HepG2 (cell line): ENCODE measurements around the gene PEMT. TPM values are rescaled to one million over a fixed set of nuclear protein-coding genes. Genes with fewer than 3 reads are reported as not detected.
A peak's percentile ranks its signal among the peaks of the same experiment; 100 is the strongest.

Experiments
- ARID5B ChIP-seq: IDR thresholded peaks from 2 replicates; pipeline ENCODE4 v1.4.0; 2020; ENCODE audit warnings: mild to moderate bottlenecking, missing genetic modification reagents
- ASH2L ChIP-seq: fragments of 300-600, 200-600 bp; sonication (generic); IDR thresholded peaks from 2 replicates; pipeline ENCODE4 v1.7.0; 2017; ENCODE audit warnings: low read depth, mild to moderate bottlenecking, moderate library complexity, mixed read lengths, low read length; ENCODE audit not compliant: insufficient read length
- FOSL2 ChIP-seq: sonication (generic); formaldehyde crosslinking; IDR thresholded peaks from 2 replicates; pipeline ENCODE4 v1.4.0; 2020; ENCODE audit warnings: missing genetic modification reagents
- FOXC1 ChIP-seq: sonication (generic); formaldehyde crosslinking; IDR thresholded peaks from 2 replicates; pipeline ENCODE4 v1.8.0; 2022; ENCODE audit warnings: mild to moderate bottlenecking, missing genetic modification reagents, borderline replicate concordance
- GPN1 ChIP-seq: sonication (generic); formaldehyde crosslinking; IDR thresholded peaks from 2 replicates; pipeline ENCODE4 v1.5.1; 2020; ENCODE audit warnings: missing genetic modification reagents, borderline replicate concordance
- IKZF1 ChIP-seq: fragments of 450-650 bp; IDR thresholded peaks from 2 replicates; pipeline ENCODE4 v1.7.1; 2016
- PAXIP1 ChIP-seq: sonication (generic); formaldehyde crosslinking; conservative IDR thresholded peaks from 2 replicates; pipeline ENCODE4 v1.4.0; 2020; ENCODE audit warnings: mild to moderate bottlenecking, missing genetic modification reagents, moderate library complexity
- RBM22 ChIP-seq: fragments of 200-400 bp; formaldehyde crosslinking; optimal IDR thresholded peaks from 2 replicates; pipeline ENCODE3; 2017; ENCODE audit warnings: mild to moderate bottlenecking, low read length, moderate library complexity
- RBM39 ChIP-seq: fragments of 200-400 bp; formaldehyde crosslinking; IDR thresholded peaks from one replicate; pipeline ENCODE4 v1.6.1; 2018; ENCODE audit warnings: antibody characterized with exemption, mild to moderate bottlenecking, low read depth, low read length; ENCODE audit not compliant: poor library complexity, severe bottlenecking
- SIN3B ChIP-seq: fragments of 150-350 bp; IDR thresholded peaks from 2 replicates; pipeline ENCODE4 v1.6.1; 2014; ENCODE audit warnings: low read length
- ZBED4 ChIP-seq: sonication (generic); formaldehyde crosslinking; IDR thresholded peaks from 2 replicates; pipeline ENCODE4 v1.4.0; 2020; ENCODE audit warnings: missing genetic modification reagents, borderline replicate concordance
- ZKSCAN8 ChIP-seq: IDR thresholded peaks from 2 replicates; pipeline ENCODE4 v1.6.1; 2016; ENCODE audit warnings: borderline replicate concordance, missing genetic modification reagents, missing compliant biosample characterization
- ZNF274 ChIP-seq: sonication (generic); formaldehyde crosslinking; IDR thresholded peaks from 2 replicates; pipeline ENCODE4 v1.5.1; 2020; ENCODE audit warnings: mild to moderate bottlenecking, missing genetic modification reagents
- ZNF34 ChIP-seq: sonication (generic); formaldehyde crosslinking; IDR thresholded peaks from 2 replicates; pipeline ENCODE4 v1.4.0; 2020; ENCODE audit warnings: mild to moderate bottlenecking, missing genetic modification reagents, borderline replicate concordance
- ZNF576 ChIP-seq: sonication (generic); formaldehyde crosslinking; IDR thresholded peaks from 2 replicates; pipeline ENCODE4 v1.4.0; 2020; ENCODE audit warnings: mild to moderate bottlenecking, missing genetic modification reagents
- ZNF75D ChIP-seq: sonication (generic); formaldehyde crosslinking; IDR thresholded peaks from 2 replicates; pipeline ENCODE4 v1.8.1; 2023; ENCODE audit warnings: missing genetic modification reagents, mild to moderate bottlenecking, borderline replicate concordance
- ZNF781 ChIP-seq: sonication (generic); formaldehyde crosslinking; IDR thresholded peaks from 2 replicates; pipeline ENCODE4 v1.5.1; 2020; ENCODE audit warnings: borderline replicate concordance, mild to moderate bottlenecking, missing genetic modification reagents; ENCODE audit errors: not compliant biosample characterization
- polyA plus RNA-seq, 8 experiments: library from polyadenylated mRNA; depleted of rRNA in 3 of 8; stranded (reverse) in 7 of 8; unstranded in 1 of 8; fragments of >200 nt; fragmentation: Illumina TruSeq in 4 of 8; extraction: Trizol in 4 of 8; gene quantifications; 2 replicates each; pipeline versions ENCODE4 v1.2.1 to v1.2.3, GENCODE V29; 2011 to 2016; ENCODE audit warnings: low read depth in 4 of 8, missing spikeins in 1 of 8, mixed read lengths in 1 of 8; ENCODE audit not compliant: insufficient read depth in 1 of 8
- total RNA-seq, 5 experiments: library from RNA; depleted of rRNA; stranded (reverse); fragments of >200 nt; fragmentation: Illumina TruSeq; extraction: Trizol; gene quantifications; 2 replicates each; pipeline ENCODE4 v1.2.3, GENCODE V29; 2016; ENCODE audit warnings: low read depth in 1 of 5

PEMT gene
- total and polyA plus RNA-seq, 2 of the 13 experiments (the other 11 are each of a cell fraction or from before 2014, with no cell fraction given) = 31.7 to 43.6 TPM

- peak; percentile 74 for TF ChIP-seq ARID5B
- TF ChIP-seq FOXC1 = no peak; the same call in 1 of the 2 replicates
- no peak for TF ChIP-seq ZNF781
- 0 out of 2 replicates have a peak, but pooled peaks have one; percentile 19 for TF ChIP-seq ZNF576 (CRISPR knock-in tag)
- no peak for TF ChIP-seq RBM22
- TF ChIP-seq ASH2L = no peak
- no peak for TF ChIP-seq IKZF1
- no peak for TF ChIP-seq RBM39
- TF ChIP-seq ZBED4 = no peak
- peak; percentile 96 for TF ChIP-seq PAXIP1 (CRISPR knock-in tag)
- no peak for TF ChIP-seq ZKSCAN8
- peak; percentile 54; the same call in 1 of the 2 replicates for TF ChIP-seq ZNF274
- no peak for TF ChIP-seq SIN3B
- TF ChIP-seq FOSL2 = no peak; the same call in 1 of the 2 replicates
- no peak for TF ChIP-seq GPN1 (CRISPR knock-in tag)
- no peak for TF ChIP-seq ZNF34 (CRISPR knock-in tag)
- TF ChIP-seq ZNF75D = no peak
Measured at GRCh38 chr17:17462048-17462824, 129.3 kb downstream of the PEMT start (continued).
